ENCODE data around the gene NDST3. TPM values are rescaled to one million over a fixed set of nuclear protein-coding genes. Genes with fewer than 3 reads are reported as not detected.

Gene NDST3
- total RNA-seq, 2 experiments from 2014 or later: not detected

- intact Hi-C loops (cut with micrococcal nuclease; ENCODE audit: unreplicated experiment): no loop called here
- BruUV-seq (replicated peaks): no TSS peak
- POLR2A ChIA-PET: no interaction called here
Observed at GRCh38 chr4:118082182-118082581, 47.9 kb downstream of the NDST3 start.

GRCh38 chr4:118085700-118086099 is 51.4 kb downstream of the NDST3 start:
- no peak overlapping the region for H2AFZ ChIP-seq (ENCODE audit: low read length)
- CTCF ChIA-PET (ENCODE audit: unreplicated experiment): no interaction called here
- no peaks in the 10 kb centered on the region for H3K4me1 ChIP-seq (ENCODE audit: insufficient read depth, low read length, poor library complexity, severe bottlenecking)
- H3K27ac ChIP-seq (ENCODE audit: low read depth, low read length, poor library complexity, severe bottlenecking): no peak overlapping the region
- DNase-seq (ENCODE audit: low spot score): no peak
- no peak overlapping the region for H3K4me2 ChIP-seq (ENCODE audit: low read length)
- H3K4me3 ChIP-seq (ENCODE audit: low read depth, low read length, poor library complexity, severe bottlenecking): no peak overlapping the region
- no peaks in the 10 kb centered on the region for H3K36me3 ChIP-seq (ENCODE audit: insufficient read depth, low read length)
- no peaks in the 10 kb centered on the region for H4K20me1 ChIP-seq (ENCODE audit: insufficient read depth, low read length)
- H3K79me2 ChIP-seq (ENCODE audit: insufficient read depth, low read depth, low read length): no peaks in the 10 kb centered on the region
- intact Hi-C loops (cut with micrococcal nuclease; ENCODE audit: unreplicated experiment): no loop called here
- H3K9me2 ChIP-seq (ENCODE audit: insufficient read depth, low read length): no peaks in the 10 kb centered on the region
- POLR2A ChIA-PET: no interaction called here
- TF ChIP-seq CTCF (conservative IDR thresholded peaks at IDR 0.05; ENCODE audit: low read length): no peak
- no peak for TF ChIP-seq EZH2phosphoT487 (IDR thresholded peaks at IDR 0.05; ENCODE audit: borderline replicate concordance, low read depth, low read length)
- BruUV-seq (replicated peaks): no TSS peak
- no peaks in the 10 kb centered on the region for H3K9me3 ChIP-seq (ENCODE audit: low read length)

More at GRCh38 chr4:118082182-118082581, 47.9 kb downstream of the NDST3 start:
- Histone ChIP-seq H3K4me3 (ENCODE audit: low read depth, low read length, poor library complexity, severe bottlenecking) (no peak overlapping the region), H2AFZ (ENCODE audit: low read length) (no peak overlapping the region), H3K4me2 (ENCODE audit: low read length) (no peak overlapping the region), H3K9me2 (ENCODE audit: insufficient read depth, low read length) (no peaks in the 10 kb centered on the region), H3K36me3 (ENCODE audit: insufficient read depth, low read length) (no peaks in the 10 kb centered on the region), H3K4me1 (ENCODE audit: insufficient read depth, low read length, poor library complexity, severe bottlenecking) (no peaks in the 10 kb centered on the region), H3K27ac (ENCODE audit: low read depth, low read length, poor library complexity, severe bottlenecking) (no peak overlapping the region), H4K20me1 (ENCODE audit: insufficient read depth, low read length) (no peaks in the 10 kb centered on the region), H3K9me3 (ENCODE audit: low read length) (no peaks in the 10 kb centered on the region), H3K79me2 (ENCODE audit: insufficient read depth, low read depth, low read length) (no peaks in the 10 kb centered on the region)
- DNase-seq (ENCODE audit: low spot score): no peak
- TF ChIP-seq EZH2phosphoT487 (IDR thresholded peaks at IDR 0.05; ENCODE audit: borderline replicate concordance, low read depth, low read length): no peak
- TF ChIP-seq CTCF (conservative IDR thresholded peaks at IDR 0.05; ENCODE audit: low read length): no peak
- CTCF ChIA-PET (ENCODE audit: unreplicated experiment): no interaction called here

- no peak overlapping the region for H3K4me3 ChIP-seq (ENCODE audit: low read depth, low read length, poor library complexity, severe bottlenecking)
- no peak overlapping the region for H3K27ac ChIP-seq (ENCODE audit: low read depth, low read length, poor library complexity, severe bottlenecking)
- H3K9me2 ChIP-seq (ENCODE audit: insufficient read depth, low read length): no peaks in the 10 kb centered on the region
- no TSS peak for BruUV-seq (replicated peaks)
- H3K9me3 ChIP-seq (ENCODE audit: low read length): no peaks in the 10 kb centered on the region
- ChIA-PET CTCF (ENCODE audit: unreplicated experiment) (no interaction called here), POLR2A (interaction anchor here (0.6 kb wide), 1 partner anchor 131 kb away, joined by 3 read pairs; no protein-coding TSS in a partner anchor)
- TF ChIP-seq EZH2phosphoT487 (IDR thresholded peaks at IDR 0.05; ENCODE audit: borderline replicate concordance, low read depth, low read length): no peak
- TF ChIP-seq CTCF (conservative IDR thresholded peaks at IDR 0.05; ENCODE audit: low read length): no peak
- H3K36me3 ChIP-seq (ENCODE audit: insufficient read depth, low read length): no peaks in the 10 kb centered on the region
- H3K79me2 ChIP-seq (ENCODE audit: insufficient read depth, low read depth, low read length): no peaks in the 10 kb centered on the region
- DNase-seq (ENCODE audit: low spot score): no peak
- no peaks in the 10 kb centered on the region for H3K4me1 ChIP-seq (ENCODE audit: insufficient read depth, low read length, poor library complexity, severe bottlenecking)
- H2AFZ ChIP-seq (ENCODE audit: low read length): no peak overlapping the region
- H4K20me1 ChIP-seq (ENCODE audit: insufficient read depth, low read length): no peaks in the 10 kb centered on the region
- H3K4me2 ChIP-seq (ENCODE audit: low read length): no peak overlapping the region
- intact Hi-C loops (cut with micrococcal nuclease; ENCODE audit: unreplicated experiment): no loop called here
Observed at GRCh38 chr4:118086344-118086743, 52.1 kb downstream of the NDST3 start.

Data from OCI-LY7 (cell line).